Measurements from ENCODE around the gene HIC2.
A peak's percentile ranks its signal among the peaks of the same experiment; 100 is the strongest.

The HIC2 gene

GRCh38 chr22:21447694-21448402 lies 30.7 kb downstream of the HIC2 start:
- peak; percentile 30 for TF ChIP-seq CTCF (IDR thresholded peaks at IDR 0.05; ENCODE audit: low read depth, low read length, missing control alignments)

GRCh38 chr22:21448627-21449416 lies 31.7 kb downstream of the HIC2 start:
- TF ChIP-seq CTCF (IDR thresholded peaks at IDR 0.05; ENCODE audit: low read depth, low read length, missing control alignments): no peak
- H3K4me3 ChIP-seq (replicated peaks; ENCODE audit: low read depth, low read length): no peak overlapping the region
- no peak for DNase-seq (ENCODE audit: extremely low read depth, low read depth)

More at GRCh38 chr22:21447694-21448402, 30.7 kb downstream of the HIC2 start:
- no peak overlapping the region for H3K4me3 ChIP-seq (replicated peaks; ENCODE audit: low read depth, low read length)
- no peak for DNase-seq (ENCODE audit: extremely low read depth, low read depth)

- no peak overlapping the region for H3K4me3 ChIP-seq (replicated peaks; ENCODE audit: low read depth, low read length)
- TF ChIP-seq CTCF (IDR thresholded peaks at IDR 0.05; ENCODE audit: low read depth, low read length, missing control alignments): no peak
- no peak for DNase-seq (ENCODE audit: extremely low read depth, low read depth)
Observed at GRCh38 chr22:21449531-21450319, 32.6 kb downstream of the HIC2 start.

GRCh38 chr22:21450320-21450831 lies 33.2 kb downstream of the HIC2 start:
- no peak for TF ChIP-seq CTCF (IDR thresholded peaks at IDR 0.05; ENCODE audit: low read depth, low read length, missing control alignments)
- DNase-seq (ENCODE audit: extremely low read depth, low read depth): no peak
- no peak overlapping the region for H3K4me3 ChIP-seq (replicated peaks; ENCODE audit: low read depth, low read length)

- no peak overlapping the region for H3K4me3 ChIP-seq (replicated peaks; ENCODE audit: low read depth, low read length)
- TF ChIP-seq CTCF (IDR thresholded peaks at IDR 0.05; ENCODE audit: low read depth, low read length, missing control alignments): no peak
- DNase-seq (ENCODE audit: extremely low read depth, low read depth): no peak
Observed at GRCh38 chr22:21450858-21451353, 33.7 kb downstream of the HIC2 start.

Measured in HFF-Myc (cell line).